CD4-positive, CD25-positive, alpha-beta regulatory T cell (primary cell): Measurements from ENCODE around the gene MYO3B. TPM values are rescaled to one million over a fixed set of nuclear protein-coding genes. Genes with fewer than 3 reads are reported as not detected.
"Not testable (repeated sequence)": the region's sequence is repeated elsewhere in the genome, so short reads cannot be mapped to it uniquely, and the experiment has no call there.

Experiments used
- ATAC-seq, 2 donors: fragments of 150-1000 bp; cut with Tn5 transposase; one replicate each; pipeline ENCODE4 v1.10.0; 2021; ENCODE audit warnings: low read depth in 2 of 2, moderate number of reproducible peaks in 2 of 2, moderate library complexity in 1 of 2
- DNase-seq, 3 donors: peaks; one replicate each; pipeline versions ENCODE4 v3.0.0 to v3.0.0-alpha.2; 2012 to 2022; ENCODE audit warnings: mixed read lengths in 1 of 3
- H3K27ac ChIP-seq: one replicate; pipeline ENCODE4 v1.7.0; 2013; ENCODE audit warnings: mild to moderate bottlenecking, low read length; ENCODE audit not compliant: insufficient read depth, poor library complexity, severe bottlenecking
- H3K27me3 ChIP-seq: one replicate; pipeline ENCODE4 v1.7.0; 2013; ENCODE audit warnings: low read length; ENCODE audit not compliant: control insufficient read depth, insufficient read depth
- H3K36me3 ChIP-seq: one replicate; pipeline ENCODE4 v1.7.0; 2013; ENCODE audit warnings: mild to moderate bottlenecking, low read length, moderate library complexity; ENCODE audit not compliant: control insufficient read depth, insufficient read depth
- H3K4me1 ChIP-seq: 2 replicates; pipeline ENCODE4 v1.7.0; 2013; ENCODE audit warnings: mild to moderate bottlenecking, low read length; ENCODE audit not compliant: insufficient read depth, control insufficient read depth, poor library complexity, severe bottlenecking
- H3K4me3 ChIP-seq: one replicate; pipeline ENCODE4 v1.7.0; 2013; ENCODE audit warnings: low read depth, mild to moderate bottlenecking, low read length, moderate library complexity
- H3K9me3 ChIP-seq, 2 experiments: 1 replicate in 1 of 2; 2 replicates in 1 of 2; pipeline ENCODE4 v1.7.0; 2013; ENCODE audit warnings: low read length in 2 of 2, mild to moderate bottlenecking in 1 of 2, moderate library complexity in 1 of 2; ENCODE audit not compliant: control insufficient read depth in 2 of 2
- H3K27ac Mint-ChIP-seq, 3 donors: one replicate each; pipeline ENCODE4 v1.8.0; 2020 to 2022; ENCODE audit warnings: mild to moderate bottlenecking in 3 of 3, mixed read lengths in 3 of 3, moderate library complexity in 2 of 3
- H3K27me3 Mint-ChIP-seq: one replicate; pipeline ENCODE4 v1.8.0; 2022; ENCODE audit warnings: mild to moderate bottlenecking, mixed read lengths
- H3K36me3 Mint-ChIP-seq: one replicate; pipeline ENCODE4 v1.8.0; 2020; ENCODE audit warnings: mixed read lengths
- H3K4me1 Mint-ChIP-seq, 4 donors: one replicate each; pipeline ENCODE4 v1.8.0; 2020 to 2022; ENCODE audit warnings: mixed read lengths in 4 of 4, mild to moderate bottlenecking in 1 of 4
- H3K4me3 Mint-ChIP-seq, 4 donors: one replicate each; pipeline ENCODE4 v1.8.0; 2020 to 2022; ENCODE audit warnings: mild to moderate bottlenecking in 4 of 4, mixed read lengths in 4 of 4, moderate library complexity in 3 of 4
- H3K9me3 Mint-ChIP-seq, 7 donors: one replicate each; pipeline ENCODE4 v1.8.0; 2020 to 2022; ENCODE audit warnings: mixed read lengths in 7 of 7, mild to moderate bottlenecking in 3 of 7, moderate library complexity in 2 of 7
- polyA plus RNA-seq, 4 donors: library from polyadenylated mRNA; unstranded; fragments of 300-500 nt; fragmentation: Illumina TruSeq; gene quantifications; one replicate each; pipeline ENCODE4 v1.2.3, GENCODE V29; 2021
- total RNA-seq: library from RNA; stranded (reverse); gene quantifications from one replicate; pipeline ENCODE4 v1.2.3, GENCODE V29; 2022

Gene MYO3B
- total and polyA plus RNA-seq, 5 donors from 2014 or later, result not detected

DNA sequence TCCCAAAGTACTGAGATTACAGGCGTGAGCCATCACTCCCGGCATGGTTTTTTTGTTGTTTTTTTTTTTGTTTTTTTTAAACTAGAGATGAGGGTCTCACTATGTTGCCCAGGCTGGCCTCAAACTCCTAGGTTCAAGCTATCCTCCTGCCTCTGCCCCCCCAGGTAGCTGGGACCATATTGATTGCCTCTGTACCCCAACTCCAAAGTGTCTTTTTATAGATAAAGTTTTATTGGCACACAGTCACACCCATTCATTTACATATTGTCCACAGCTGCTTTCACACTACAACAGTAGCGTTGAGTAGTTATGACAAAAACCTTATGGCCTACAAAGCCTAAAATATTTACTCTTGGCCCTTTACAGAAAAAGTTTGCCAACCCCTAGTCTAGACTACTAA, 492.0 kb downstream of the MYO3B start:
- ATAC-seq (no peak), DNase-seq (no peak)
- Mint-ChIP-seq H3K27me3 (no peaks in the 10 kb centered on the region), H3K36me3 (no peaks in the 10 kb centered on the region), H3K9me3 (peaks cover 0 to 3% (median 0%) of the 10 kb centered on the region in 7 donors), H3K27ac (no peak overlapping the region), H3K4me1 (no peaks in the 10 kb centered on the region), H3K4me3 (no peak overlapping the region)
- no peak overlapping the region for H3K4me3 ChIP-seq
- H3K27ac ChIP-seq, result no peak overlapping the region
- H3K9me3 ChIP-seq, result no peaks in the 10 kb centered on the region
- no peaks in the 10 kb centered on the region for H3K36me3 ChIP-seq
- peaks cover 2% of the 10 kb centered on the region for H3K27me3 ChIP-seq
- no peaks in the 10 kb centered on the region for H3K4me1 ChIP-seq

DNA sequence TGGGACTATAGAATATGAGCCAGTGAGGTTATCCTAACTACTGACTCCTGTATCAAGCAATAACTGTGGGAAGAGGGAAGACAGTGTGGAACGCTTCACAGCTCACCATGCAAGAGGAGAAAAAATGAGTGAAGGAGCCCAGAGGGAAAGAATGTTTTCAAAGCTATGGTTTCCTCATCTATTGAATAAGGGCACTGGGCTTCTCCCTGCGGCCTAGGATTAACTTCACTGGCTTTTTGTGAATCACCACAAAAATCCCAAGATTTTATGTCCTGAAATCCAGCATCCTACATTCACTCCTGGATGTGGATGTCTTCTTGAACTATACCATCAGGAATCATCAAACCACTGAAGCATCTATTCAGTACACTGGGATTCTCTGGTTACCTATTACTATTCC, 492.7 kb downstream of the MYO3B start:
- no peaks in the 10 kb centered on the region for H3K27me3 Mint-ChIP-seq
- Histone ChIP-seq H3K4me3 (no peak overlapping the region), H3K27ac (no peak overlapping the region), H3K36me3 (no peaks in the 10 kb centered on the region), H3K27me3 (peaks cover 2% of the 10 kb centered on the region), H3K9me3 (no peaks in the 10 kb centered on the region), H3K4me1 (no peaks in the 10 kb centered on the region)
- no peak overlapping the region for H3K27ac Mint-ChIP-seq
- H3K4me3 Mint-ChIP-seq, result no peak overlapping the region
- H3K36me3 Mint-ChIP-seq, result no peaks in the 10 kb centered on the region
- no peak for ATAC-seq
- no peak for DNase-seq
- peaks cover 0 to 3% (median 0%) of the 10 kb centered on the region in 7 donors for H3K9me3 Mint-ChIP-seq
- no peaks in the 10 kb centered on the region for H3K4me1 Mint-ChIP-seq

DNA sequence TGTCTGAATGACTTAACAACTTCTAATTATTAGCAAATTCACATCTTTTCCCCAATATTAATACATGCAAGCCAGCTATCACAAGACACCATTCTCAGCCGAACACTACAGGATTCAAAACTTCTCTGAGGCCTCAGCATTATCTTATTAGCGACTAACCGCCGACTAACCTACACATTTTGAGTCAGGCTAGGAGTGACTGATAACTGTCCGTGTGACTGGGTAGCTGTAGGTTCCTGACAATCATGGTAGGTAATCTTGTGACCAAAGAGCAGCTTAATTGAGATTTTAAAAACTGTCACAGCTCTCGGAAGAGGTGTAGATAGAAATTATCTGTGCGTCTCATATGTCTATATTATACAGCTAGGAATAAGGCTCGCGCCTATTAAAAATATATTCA, 493.1 kb downstream of the MYO3B start:
- no peak overlapping the region for H3K4me3 Mint-ChIP-seq

DNA sequence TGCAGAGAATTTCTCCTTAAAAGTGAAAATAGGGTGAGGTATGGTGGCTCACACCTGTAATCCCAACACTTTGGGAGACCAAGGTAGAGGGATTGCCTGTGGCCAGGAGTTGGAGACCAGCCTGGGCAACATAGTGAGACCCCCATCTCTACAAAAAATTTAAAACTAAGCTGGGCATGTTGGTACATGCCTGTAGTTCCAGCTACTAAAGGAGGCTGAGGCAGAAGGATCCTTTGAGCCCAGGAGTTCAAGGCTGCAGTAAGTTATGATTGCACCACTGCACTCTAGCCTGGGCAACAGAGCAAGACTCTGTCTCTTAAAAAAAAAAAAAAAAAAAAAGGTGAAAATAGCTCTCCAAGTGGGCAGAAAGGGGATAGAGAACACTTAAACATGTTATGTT, 496.3 kb downstream of the MYO3B start:
- not testable (repeated sequence) for ATAC-seq, H3K4me3 ChIP-seq, H3K27me3 Mint-ChIP-seq, H3K9me3 Mint-ChIP-seq, H3K27ac ChIP-seq, H3K9me3 ChIP-seq, DNase-seq, H3K27me3 ChIP-seq, H3K36me3 Mint-ChIP-seq, H3K4me1 Mint-ChIP-seq, H3K4me1 ChIP-seq, H3K4me3 Mint-ChIP-seq, H3K27ac Mint-ChIP-seq, H3K36me3 ChIP-seq

More for the DNA sequence above, 493.1 kb downstream of the MYO3B start:
- no peaks in the 10 kb centered on the region for H3K36me3 ChIP-seq
- H3K9me3 ChIP-seq, result no peaks in the 10 kb centered on the region
- H3K36me3 Mint-ChIP-seq, result no peaks in the 10 kb centered on the region
- peaks cover 0 to 3% (median 0%) of the 10 kb centered on the region in 7 donors for H3K9me3 Mint-ChIP-seq
- DNase-seq, result no peak
- H3K4me1 ChIP-seq, result no peaks in the 10 kb centered on the region
- H3K4me1 Mint-ChIP-seq, result no peaks in the 10 kb centered on the region
- H3K4me3 ChIP-seq, result no peak overlapping the region
- H3K27ac Mint-ChIP-seq, result no peak overlapping the region
- no peaks in the 10 kb centered on the region for H3K27me3 Mint-ChIP-seq
- peaks cover 2% of the 10 kb centered on the region for H3K27me3 ChIP-seq
- no peak for ATAC-seq
- H3K27ac ChIP-seq, result no peak overlapping the region

GRCh38 chr2:170675701-170676100, 497.8 kb downstream of the MYO3B start:
- no peak overlapping the region for H3K27ac ChIP-seq
- no peaks in the 10 kb centered on the region for H3K36me3 ChIP-seq
- no peaks in the 10 kb centered on the region for H3K4me1 ChIP-seq
- no peak for ATAC-seq
- no peaks in the 10 kb centered on the region for H3K9me3 ChIP-seq
- no peak overlapping the region for H3K4me3 Mint-ChIP-seq
- H3K4me3 ChIP-seq, result no peak overlapping the region
- no peak overlapping the region for H3K27ac Mint-ChIP-seq
- peaks cover 4% of the 10 kb centered on the region for H3K27me3 Mint-ChIP-seq
- H3K9me3 Mint-ChIP-seq, result peaks cover 0 to 1% (median 0%) of the 10 kb centered on the region in 7 donors
- DNase-seq, result no peak
- H3K27me3 ChIP-seq, result peaks cover 2% of the 10 kb centered on the region
- no peaks in the 10 kb centered on the region for H3K36me3 Mint-ChIP-seq
- H3K4me1 Mint-ChIP-seq, result peaks cover 0 to 14% (median 0%) of the 10 kb centered on the region in 4 donors

- H3K4me3 ChIP-seq, result no peak overlapping the region
- no peak overlapping the region for H3K27ac ChIP-seq
- peaks cover 0 to 1% (median 0%) of the 10 kb centered on the region in 7 donors for H3K9me3 Mint-ChIP-seq
- no peaks in the 10 kb centered on the region for H3K9me3 ChIP-seq
- no peak overlapping the region for H3K4me3 Mint-ChIP-seq
- DNase-seq (no peak), ATAC-seq (no peak)
- no peaks in the 10 kb centered on the region for H3K36me3 Mint-ChIP-seq
- no peaks in the 10 kb centered on the region for H3K36me3 ChIP-seq
- H3K4me1 ChIP-seq, result no peaks in the 10 kb centered on the region
- peaks cover 0 to 14% (median 0%) of the 10 kb centered on the region in 4 donors for H3K4me1 Mint-ChIP-seq
- peaks cover 11% of the 10 kb centered on the region for H3K27me3 Mint-ChIP-seq
- H3K27me3 ChIP-seq, result peaks cover 2% of the 10 kb centered on the region
- no peak overlapping the region for H3K27ac Mint-ChIP-seq
Observed at GRCh38 chr2:170679607-170680079, 501.7 kb downstream of the MYO3B start.

- no peak for DNase-seq
- Histone ChIP-seq H3K4me3 (no peak overlapping the region), H3K9me3 (no peaks in the 10 kb centered on the region), H3K27ac (no peak overlapping the region), H3K27me3 (no peaks in the 10 kb centered on the region), H3K4me1 (no peaks in the 10 kb centered on the region), H3K36me3 (no peaks in the 10 kb centered on the region)
- Mint-ChIP-seq H3K27ac (no peak overlapping the region), H3K9me3 (peaks cover 0 to 1% (median 0%) of the 10 kb centered on the region in 7 donors), H3K4me3 (no peak overlapping the region), H3K4me1 (peaks cover 0 to 14% (median 0%) of the 10 kb centered on the region in 4 donors), H3K27me3 (peaks cover 11% of the 10 kb centered on the region), H3K36me3 (no peaks in the 10 kb centered on the region)
- ATAC-seq, result no peak
Observed at GRCh38 chr2:170680172-170680941, 502.4 kb downstream of the MYO3B start.

- peaks cover 0 to 1% (median 0%) of the 10 kb centered on the region in 7 donors for H3K9me3 Mint-ChIP-seq
- ATAC-seq, result no peak
- H3K27me3 Mint-ChIP-seq, result peaks cover 11% of the 10 kb centered on the region
- H3K4me1 Mint-ChIP-seq, result peaks cover 0 to 14% (median 0%) of the 10 kb centered on the region in 4 donors
- H3K36me3 Mint-ChIP-seq, result no peaks in the 10 kb centered on the region
- H3K4me1 ChIP-seq, result no peaks in the 10 kb centered on the region
- no peak overlapping the region for H3K4me3 Mint-ChIP-seq
- no peak overlapping the region for H3K27ac Mint-ChIP-seq
- no peak overlapping the region for H3K4me3 ChIP-seq
- H3K36me3 ChIP-seq, result no peaks in the 10 kb centered on the region
- DNase-seq, result no peak
- no peaks in the 10 kb centered on the region for H3K27me3 ChIP-seq
- no peaks in the 10 kb centered on the region for H3K9me3 ChIP-seq
- H3K27ac ChIP-seq, result no peak overlapping the region
Observed at GRCh38 chr2:170681311-170681710, 503.4 kb downstream of the MYO3B start.
